ENCODE data around the gene OTC.
A peak's percentile ranks its signal among the peaks of the same experiment; 100 is the strongest.

OTC gene

DNA sequence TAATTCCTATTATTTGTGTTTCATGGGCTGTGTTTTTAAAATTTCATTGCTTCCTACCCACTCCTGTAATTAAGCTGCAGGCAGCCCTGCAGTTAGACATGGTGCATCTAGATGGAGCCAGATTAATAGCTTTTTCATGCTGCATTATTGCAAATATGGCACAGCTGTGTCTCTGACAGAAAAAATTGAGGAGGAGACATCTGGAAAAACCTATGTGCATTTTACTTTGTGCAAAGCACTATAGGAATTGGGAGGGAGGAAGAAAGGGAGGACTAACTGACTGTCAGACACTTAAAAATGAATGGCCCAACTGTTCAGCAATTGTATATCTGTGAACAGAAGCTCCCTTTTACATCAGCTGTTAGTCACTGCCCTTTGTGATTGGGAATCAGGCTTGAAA lies 17.0 kb upstream of the OTC start:
- peak; percentile 36 for DNase-seq (ENCODE audit: low read depth)
- TF ChIP-seq CTCF (conservative IDR thresholded peaks at IDR 0.05; ENCODE audit: low read depth, low read length), result peak; percentile 48

DNA sequence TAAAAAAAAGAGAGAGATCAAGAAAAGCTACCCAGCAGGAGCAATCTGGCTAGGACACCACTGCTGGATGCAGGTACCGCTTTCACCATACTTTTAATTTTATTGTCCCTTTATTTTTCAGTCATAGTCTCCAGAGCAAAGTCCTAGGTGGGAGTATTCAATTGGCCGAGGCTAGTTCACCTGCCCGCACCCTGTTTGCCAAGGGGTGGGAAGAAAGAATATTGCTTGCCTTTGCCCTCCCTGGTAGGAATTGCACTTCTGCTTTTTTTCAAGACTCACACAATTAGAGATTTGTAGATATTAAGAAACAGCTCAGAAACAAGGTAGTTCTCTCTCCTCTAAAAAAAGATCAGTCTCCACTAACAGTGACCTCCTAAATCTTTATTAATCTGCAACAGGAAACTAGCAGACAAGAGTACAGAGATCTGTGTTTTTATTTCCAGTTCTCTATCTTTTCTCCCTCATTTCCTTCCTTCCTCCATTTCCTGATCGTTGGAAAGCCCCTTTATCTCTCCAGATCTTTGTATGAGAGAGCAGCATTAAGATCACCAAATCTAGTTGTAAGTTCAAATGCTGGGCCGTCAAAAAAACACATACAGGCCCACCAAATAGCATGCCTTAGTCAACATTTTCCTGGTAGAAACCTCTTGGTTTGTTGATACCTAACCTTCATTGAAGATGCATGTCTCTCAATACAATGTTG lies 15.7 kb upstream of the OTC start:
- no peak for DNase-seq (ENCODE audit: low read depth)
- H3K4me3 ChIP-seq (ENCODE audit: low read depth, low read length), result no peak overlapping the region
- no peak for TF ChIP-seq CTCF (conservative IDR thresholded peaks at IDR 0.05; ENCODE audit: low read depth, low read length)

More for the DNA sequence above, 17.0 kb upstream of the OTC start:
- H3K4me3 ChIP-seq (ENCODE audit: low read depth, low read length), result no peak overlapping the region

GRCh38 chrX:38341442-38341841 lies 11.0 kb upstream of the OTC start:
- no peak for TF ChIP-seq CTCF (conservative IDR thresholded peaks at IDR 0.05; ENCODE audit: low read depth, low read length)
- H3K4me3 ChIP-seq (ENCODE audit: low read depth, low read length), result no peak overlapping the region
- DNase-seq (ENCODE audit: low read depth), result no peak

- no peak overlapping the region for H3K4me3 ChIP-seq (ENCODE audit: low read depth, low read length)
- no peak for DNase-seq (ENCODE audit: low read depth)
- TF ChIP-seq CTCF (conservative IDR thresholded peaks at IDR 0.05; ENCODE audit: low read depth, low read length), result no peak
Measured at GRCh38 chrX:38342853-38343778, 9.3 kb upstream of the OTC start.

GRCh38 chrX:38346150-38346549 lies 6.3 kb upstream of the OTC start:
- DNase-seq (ENCODE audit: low read depth), result no peak
- TF ChIP-seq CTCF (conservative IDR thresholded peaks at IDR 0.05; ENCODE audit: low read depth, low read length), result no peak
- no peak overlapping the region for H3K4me3 ChIP-seq (ENCODE audit: low read depth, low read length)

DNA sequence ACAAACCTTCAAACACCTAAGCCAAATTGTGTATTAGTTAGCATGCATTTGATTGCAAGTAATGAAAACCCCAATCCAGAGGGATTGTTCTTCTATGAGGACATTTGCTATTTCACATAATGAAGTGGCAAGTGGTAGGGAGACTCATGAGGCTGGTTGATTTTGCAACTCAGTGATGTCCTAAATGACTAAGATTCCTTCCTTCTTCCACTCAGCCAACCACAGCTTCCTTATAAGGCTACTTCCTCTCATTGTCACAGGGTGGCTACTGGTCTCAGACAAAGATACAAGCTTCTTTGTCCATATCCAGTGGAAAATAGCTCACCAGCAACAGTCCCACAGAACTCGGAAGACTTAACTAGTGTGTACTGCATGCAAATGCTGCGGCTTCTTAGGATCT lies 5.3 kb upstream of the OTC start:
- no peak for TF ChIP-seq CTCF (conservative IDR thresholded peaks at IDR 0.05; ENCODE audit: low read depth, low read length)
- peak; percentile 85 for DNase-seq (ENCODE audit: low read depth)

More for the DNA sequence above, 5.3 kb upstream of the OTC start:
- no peak overlapping the region for H3K4me3 ChIP-seq (ENCODE audit: low read depth, low read length)
